ENCODE data around the gene PPP6R1. TPM values are rescaled to one million over a fixed set of nuclear protein-coding genes. Genes with fewer than 3 reads are reported as not detected.

Gene PPP6R1
- total RNA-seq, 1 experiment from 2014 or later = 96.7 TPM

- TF ChIP-seq TCF7L2 (IDR thresholded peaks at IDR 0.05; ENCODE audit: borderline replicate concordance, extremely low read depth, insufficient read depth, insufficient read length) = peak; percentile 92
- TF ChIP-seq EZH2 (IDR thresholded peaks at IDR 0.05) = no peak
- peak; percentile 100 for TF ChIP-seq JUND (IDR thresholded peaks at IDR 0.05)
- peak; percentile 99 for TF ChIP-seq FOSL1 (IDR thresholded peaks at IDR 0.05; ENCODE audit: low read depth)
- TF ChIP-seq POLR2AphosphoS5 (IDR thresholded peaks at IDR 0.05; ENCODE audit: low read depth, low read length) = peak; percentile 67
- peak; percentile 36; the same call in 1 of the 2 replicates for TF ChIP-seq RAD21 (IDR thresholded peaks at IDR 0.05; ENCODE audit: low read depth)
These were observed 42.2 kb downstream of the PPP6R1 start (continued) for GRCh38 chr19:55216461-55217198.

- no peak overlapping the region for H3K4me2 ChIP-seq (ENCODE audit: low read length)
- H3K4me1 ChIP-seq (ENCODE audit: control insufficient read depth in 1 of 2, insufficient read depth in 2 of 2, low read length in 2 of 2) = peaks cover 38 to 69% of the 10 kb centered on the region in 2 experiments
- H4K20me1 ChIP-seq (ENCODE audit: insufficient read depth) = no peaks in the 10 kb centered on the region
- no peak for TF ChIP-seq TCF7L2 (IDR thresholded peaks at IDR 0.05; ENCODE audit: borderline replicate concordance, extremely low read depth, insufficient read depth, insufficient read length)
- H3K9ac ChIP-seq (ENCODE audit: low read length) = no peak overlapping the region
- H3K27me3 ChIP-seq (ENCODE audit: insufficient read depth, low read length) = no peaks in the 10 kb centered on the region
- no peak overlapping the region for H2AFZ ChIP-seq (ENCODE audit: low read depth, low read length, poor library complexity, severe bottlenecking)
- ChIA-PET RAD21 (ENCODE audit: low non-redundant PET in 1 of 2, low total read pairs in 2 of 2, uncharacterized antibody in 2 of 2, unreplicated experiment in 2 of 2) (no interaction called here), CTCF (interaction anchor here (0.8 kb wide), 1 partner anchor 205 kb away, joined by 4 read pairs; no protein-coding TSS in a partner anchor), POLR2A (no interaction called here)
- no peaks in the 10 kb centered on the region for H3K9me2 ChIP-seq (ENCODE audit: insufficient read depth)
- BruUV-seq (replicated peaks) = no TSS peak
- no peaks in the 10 kb centered on the region for H3K9me3 ChIP-seq (ENCODE audit: control insufficient read depth in 1 of 2, insufficient read depth in 1 of 2, low read depth in 1 of 2, low read length in 2 of 2)
- no peaks in the 10 kb centered on the region for H3K79me2 ChIP-seq (ENCODE audit: insufficient read depth, low read length)
- intact Hi-C loops (cut with micrococcal nuclease) = loop anchor here (10.0 kb wide), 1 partner anchor 231 kb away; the partner anchor contains the start of gene SHISA7
- ATAC-seq (no peak), DNase-seq (ENCODE audit: low read depth, low spot score) (no peak)
- no peak overlapping the region for H3K4me3 ChIP-seq (replicated peaks in 1 of 2; ENCODE audit: low read depth in 1 of 2, low read length in 2 of 2)
- no peaks in the 10 kb centered on the region for H3K36me3 ChIP-seq (ENCODE audit: control insufficient read depth in 1 of 2, insufficient read depth in 2 of 2, low read length in 2 of 2)
- H3K27ac ChIP-seq (ENCODE audit: low read depth, low read length) = no peak overlapping the region
These were observed 45.3 kb downstream of the PPP6R1 start for GRCh38 chr19:55213547-55213946.

GRCh38 chr19:55212447-55212846, 46.4 kb downstream of the PPP6R1 start:
- no peak for TF ChIP-seq ZNF274 (IDR thresholded peaks at IDR 0.05; ENCODE audit: low read depth, low read length)
- peak; percentile 77 to 96 (median 95); a peak in 5 of 6 replicates for TF ChIP-seq CTCF (IDR thresholded peaks at IDR 0.05 in 2 of 3, conservative IDR thresholded peaks at IDR 0.05 in 1 of 3; ENCODE audit: borderline replicate concordance in 1 of 3, insufficient read depth in 1 of 3, low read depth in 2 of 3, low read length in 2 of 3)
- no peak for TF ChIP-seq EZH2phosphoT487 (IDR thresholded peaks at IDR 0.05; ENCODE audit: borderline replicate concordance)
- TF ChIP-seq, protein P1, sequence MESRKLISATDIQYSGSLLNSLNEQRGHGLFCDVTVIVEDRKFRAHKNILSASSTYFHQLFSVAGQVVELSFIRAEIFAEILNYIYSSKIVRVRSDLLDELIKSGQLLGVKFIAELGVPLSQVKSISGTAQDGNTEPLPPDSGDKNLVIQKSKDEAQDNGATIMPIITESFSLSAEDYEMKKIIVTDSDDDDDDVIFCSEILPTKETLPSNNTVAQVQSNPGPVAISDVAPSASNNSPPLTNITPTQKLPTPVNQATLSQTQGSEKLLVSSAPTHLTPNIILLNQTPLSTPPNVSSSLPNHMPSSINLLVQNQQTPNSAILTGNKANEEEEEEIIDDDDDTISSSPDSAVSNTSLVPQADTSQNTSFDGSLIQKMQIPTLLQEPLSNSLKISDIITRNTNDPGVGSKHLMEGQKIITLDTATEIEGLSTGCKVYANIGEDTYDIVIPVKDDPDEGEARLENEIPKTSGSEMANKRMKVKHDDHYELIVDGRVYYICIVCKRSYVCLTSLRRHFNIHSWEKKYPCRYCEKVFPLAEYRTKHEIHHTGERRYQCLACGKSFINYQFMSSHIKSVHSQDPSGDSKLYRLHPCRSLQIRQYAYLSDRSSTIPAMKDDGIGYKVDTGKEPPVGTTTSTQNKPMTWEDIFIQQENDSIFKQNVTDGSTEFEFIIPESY (IDR thresholded peaks at IDR 0.05; ENCODE audit: extremely low read depth, insufficient replicate concordance, low read length) = no peak
- 0 out of 2 replicates have a peak, but pooled peaks have one; percentile 5 for TF ChIP-seq SP1 (IDR thresholded peaks at IDR 0.05; ENCODE audit: low read depth)
- peak; percentile 95 for TF ChIP-seq RAD21 (IDR thresholded peaks at IDR 0.05; ENCODE audit: low read depth)
- no peak for TF ChIP-seq JUND (IDR thresholded peaks at IDR 0.05)
- Histone ChIP-seq H2AFZ (ENCODE audit: low read depth, low read length, poor library complexity, severe bottlenecking) (peak overlapping the region; percentile 5), H3K9me3 (ENCODE audit: control insufficient read depth in 1 of 2, insufficient read depth in 1 of 2, low read depth in 1 of 2, low read length in 2 of 2) (no peaks in the 10 kb centered on the region), H3K4me2 (ENCODE audit: low read length) (peak overlapping the region; percentile 19; the same call in 1 of the 2 replicates), H3K27ac (ENCODE audit: low read depth, low read length) (no peak overlapping the region), H3K4me3 (replicated peaks in 1 of 2; ENCODE audit: low read depth in 1 of 2, low read length in 2 of 2) (no peak overlapping the region), H3K9me2 (ENCODE audit: insufficient read depth) (no peaks in the 10 kb centered on the region), H3K36me3 (ENCODE audit: control insufficient read depth in 1 of 2, insufficient read depth in 2 of 2, low read length in 2 of 2) (no peaks in the 10 kb centered on the region), H3K4me1 (ENCODE audit: control insufficient read depth in 1 of 2, insufficient read depth in 2 of 2, low read length in 2 of 2) (peaks cover 38 to 66% of the 10 kb centered on the region in 2 experiments), H4K20me1 (ENCODE audit: insufficient read depth) (no peaks in the 10 kb centered on the region), H3K79me2 (ENCODE audit: insufficient read depth, low read length) (no peaks in the 10 kb centered on the region), H3K27me3 (ENCODE audit: insufficient read depth, low read length) (no peaks in the 10 kb centered on the region), H3K9ac (ENCODE audit: low read length) (no peak overlapping the region)
- DNase-seq (ENCODE audit: low read depth, low spot score) = peak; percentile 72
- ChIA-PET CTCF (interaction anchor here (0.8 kb wide), 1 partner anchor 206 kb away, joined by 4 read pairs; no protein-coding TSS in a partner anchor), POLR2A (no interaction called here), RAD21 (ENCODE audit: low non-redundant PET in 1 of 2, low total read pairs in 2 of 2, uncharacterized antibody in 2 of 2, unreplicated experiment in 2 of 2) (no interaction called here)
- peak; percentile 56 for ATAC-seq
- BruUV-seq (replicated peaks) = no TSS peak
- intact Hi-C loops (cut with micrococcal nuclease) = loop anchor here (1.0 to 10.0 kb wide), 3 partner anchors 47 to 232 kb away; partner anchors contain the start of genes PPP6R1 and SHISA7
